NCI-H345 treated with DMSO at 0.1 percent for 48 hours (cell line): ENCODE data around the gene TMEM123.

Experiments used
- DNase-seq: peaks from one replicate; lab custom pipeline; 2025; ENCODE audit not compliant: unreplicated experiment; lab: John Stamatoyannopoulos, UW

TMEM123 gene

DNA sequence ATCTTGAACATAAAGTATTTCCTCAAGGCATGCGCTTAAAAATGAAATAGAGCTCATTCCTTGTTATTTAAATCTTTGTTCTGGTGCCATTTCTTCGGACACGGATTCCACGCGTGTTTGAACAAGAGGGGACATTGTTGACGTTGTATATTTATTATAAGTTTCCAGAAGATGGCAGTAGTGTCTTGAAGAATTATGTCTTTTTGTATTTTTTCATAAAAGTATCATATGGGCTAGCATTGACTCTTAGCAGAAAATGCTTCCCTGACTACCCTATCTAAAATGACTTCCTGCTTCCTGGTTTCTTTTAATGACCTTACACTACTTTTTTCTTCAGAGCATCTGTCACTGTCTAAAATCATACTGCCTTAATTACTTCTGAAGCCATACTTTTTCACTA lies 85.2 kb downstream of the TMEM123 start:
- DNase-seq: no peak

DNA sequence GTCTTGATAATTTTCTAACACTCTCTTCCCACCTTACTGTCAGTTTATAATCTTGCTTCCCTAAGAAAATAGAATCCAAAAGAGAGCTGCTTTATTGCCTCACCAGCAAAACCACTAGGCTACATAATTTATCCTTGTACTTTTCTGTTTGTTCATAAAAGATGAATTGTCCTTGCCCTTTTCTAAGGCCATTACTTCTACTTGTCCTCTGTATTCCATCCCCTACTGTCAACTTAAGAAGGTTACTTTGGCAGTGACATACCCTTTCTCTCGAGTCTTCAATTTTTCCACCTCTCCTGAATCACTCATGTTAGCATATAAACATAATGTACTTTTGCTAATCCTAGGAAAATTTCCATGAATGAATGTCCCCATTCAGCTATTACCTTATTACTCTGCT lies 87.6 kb downstream of the TMEM123 start:
- no peak for DNase-seq

DNA sequence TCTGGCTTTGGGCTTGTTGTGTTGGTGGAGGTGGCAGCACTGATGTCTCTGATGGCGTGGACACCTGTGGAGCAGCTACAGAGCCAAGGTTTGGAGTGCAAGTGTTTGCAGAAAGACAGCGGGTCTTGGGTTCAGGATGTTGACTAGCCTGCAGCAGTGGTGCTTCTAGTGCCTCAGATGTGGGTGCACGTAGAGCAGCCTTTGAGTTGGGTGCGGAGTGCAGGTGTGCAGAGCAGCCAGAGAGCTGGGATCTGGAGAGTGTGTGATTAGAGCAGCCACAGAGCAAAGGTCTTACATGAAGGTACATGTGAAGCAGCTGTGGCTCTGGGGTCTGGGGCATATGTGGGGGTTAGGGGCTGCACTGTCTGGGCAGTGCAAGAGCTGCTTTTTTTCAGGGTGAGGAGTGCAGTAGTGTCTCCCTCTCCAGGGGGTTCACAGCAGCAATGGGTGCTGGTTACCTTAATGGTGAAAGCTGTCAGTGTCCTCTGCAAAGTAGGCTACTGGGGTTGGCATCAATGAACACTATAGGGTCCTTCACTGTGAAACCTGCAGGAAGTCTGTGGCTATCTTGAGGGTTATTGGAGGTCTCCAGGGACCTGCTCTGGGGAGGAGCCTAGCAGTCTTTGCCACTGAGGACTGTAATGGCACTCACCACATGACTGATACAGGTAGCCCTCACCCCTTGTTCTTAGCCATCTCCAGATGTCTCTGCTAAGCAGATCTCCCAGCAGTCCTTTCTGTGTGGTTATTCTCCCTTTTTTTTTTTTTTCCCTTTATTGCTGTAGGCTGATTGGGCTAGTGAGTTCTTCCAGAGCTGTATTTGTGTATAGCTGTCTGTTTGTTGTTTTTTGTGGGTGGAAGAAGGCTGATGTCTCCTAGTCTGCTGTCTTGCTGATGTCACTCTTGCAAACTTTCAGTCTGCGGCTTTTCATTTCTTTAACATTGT lies 91.2 kb downstream of the TMEM123 start:
- DNase-seq: no peak

DNA sequence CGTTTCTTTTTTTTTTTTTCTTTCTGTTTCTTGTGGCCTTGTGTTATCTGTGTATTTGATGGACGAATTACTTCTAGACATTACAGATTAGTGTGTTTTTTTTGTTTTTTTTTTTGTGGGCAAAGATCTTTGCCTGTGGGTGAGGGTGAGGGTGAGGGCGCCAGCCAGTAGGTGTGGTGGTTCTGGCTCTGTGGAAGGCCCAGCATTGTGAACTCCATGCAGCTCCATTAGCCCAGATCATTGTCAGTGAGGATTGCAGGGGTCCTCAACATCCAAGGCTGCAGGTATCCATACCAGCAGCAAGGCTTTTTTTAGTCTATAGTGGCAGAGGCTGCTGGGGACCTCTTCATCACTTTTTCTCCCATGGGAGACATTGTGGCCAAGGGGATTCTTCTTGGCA lies 91.9 kb downstream of the TMEM123 start:
- DNase-seq: no peak

DNA sequence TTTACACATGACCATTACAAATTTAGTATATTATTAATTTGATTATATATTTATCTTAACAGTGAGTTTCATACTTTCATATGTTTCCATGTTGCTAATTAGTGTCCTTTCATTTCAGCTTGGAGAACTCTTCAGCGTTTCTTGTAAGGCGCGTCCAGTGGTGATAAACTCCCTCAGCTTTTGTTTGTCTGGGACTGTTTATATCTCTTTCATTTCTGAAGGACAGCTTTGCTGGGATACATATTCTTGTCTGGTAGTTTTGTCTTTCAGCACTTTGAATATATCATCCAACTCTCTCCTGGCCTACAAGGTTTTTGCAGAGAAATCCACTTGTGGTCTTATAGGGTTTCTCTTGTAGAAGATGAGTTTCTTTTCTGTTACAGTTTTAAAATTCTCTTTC lies 93.2 kb downstream of the TMEM123 start:
- DNase-seq: no peak

DNA sequence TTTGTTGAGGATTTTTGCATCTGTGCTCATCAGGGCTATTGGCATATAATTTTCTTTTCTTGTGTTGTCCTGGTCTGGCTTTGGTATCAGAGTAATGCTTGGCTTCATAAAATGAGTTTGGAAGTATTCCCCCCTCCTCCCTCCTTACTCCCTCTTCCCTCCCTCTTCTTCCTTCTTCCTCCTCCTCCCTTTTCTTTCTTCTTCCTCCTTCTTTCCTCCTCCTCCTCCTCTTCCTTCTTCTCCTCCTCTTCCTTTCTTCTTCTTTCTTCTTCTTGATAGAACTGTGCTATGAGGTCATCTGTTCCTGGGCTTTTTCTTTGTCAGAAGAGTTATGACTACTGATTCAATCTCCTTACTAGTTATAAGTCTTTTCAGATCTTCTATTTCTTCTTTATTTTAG lies 95.4 kb downstream of the TMEM123 start:
- no peak for DNase-seq

DNA sequence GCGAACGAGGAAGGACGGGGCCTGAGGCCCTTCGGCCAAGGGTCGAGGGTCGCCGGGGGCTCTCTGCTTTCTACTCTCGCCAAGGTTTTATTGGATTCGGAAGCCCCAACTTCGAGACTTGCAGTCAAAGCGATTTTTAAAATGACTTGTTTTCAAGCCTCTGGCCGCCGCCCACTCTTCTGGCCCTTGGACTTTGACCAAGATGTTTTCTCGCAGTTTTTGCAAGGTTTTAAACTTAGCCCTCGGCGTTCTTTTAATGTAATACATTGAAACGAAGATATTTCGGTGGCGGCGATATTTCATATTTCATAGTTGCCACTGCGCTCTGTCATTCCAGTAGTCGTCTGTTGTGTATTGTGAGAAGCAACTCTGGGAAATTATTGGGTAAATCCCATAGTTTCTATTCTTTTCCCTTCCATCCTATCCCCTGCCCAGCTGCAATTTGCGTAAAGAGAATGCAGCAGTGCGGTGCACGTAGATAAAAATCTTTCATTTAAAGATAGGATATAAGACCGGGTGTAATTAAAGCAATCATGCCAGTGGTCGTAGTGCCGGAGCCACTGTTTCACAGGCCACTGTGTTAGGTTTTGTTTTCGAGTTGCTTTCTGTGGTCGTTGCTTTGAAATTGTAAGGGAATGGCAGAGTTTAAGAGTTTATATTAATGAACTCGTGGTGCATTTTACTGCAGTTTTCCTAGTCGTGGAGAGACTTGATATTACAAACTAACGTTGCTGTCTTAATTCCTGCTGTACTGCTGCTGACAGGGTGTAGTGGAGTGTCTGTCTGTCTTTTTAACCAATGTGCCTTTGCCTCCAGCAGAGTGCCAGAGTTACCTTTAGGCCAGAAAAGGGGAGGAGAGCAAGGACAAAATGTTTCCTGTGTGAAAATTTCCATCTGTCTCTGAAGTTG lies 104.8 kb downstream of the TMEM123 start:
- DNase-seq: no peak

DNA sequence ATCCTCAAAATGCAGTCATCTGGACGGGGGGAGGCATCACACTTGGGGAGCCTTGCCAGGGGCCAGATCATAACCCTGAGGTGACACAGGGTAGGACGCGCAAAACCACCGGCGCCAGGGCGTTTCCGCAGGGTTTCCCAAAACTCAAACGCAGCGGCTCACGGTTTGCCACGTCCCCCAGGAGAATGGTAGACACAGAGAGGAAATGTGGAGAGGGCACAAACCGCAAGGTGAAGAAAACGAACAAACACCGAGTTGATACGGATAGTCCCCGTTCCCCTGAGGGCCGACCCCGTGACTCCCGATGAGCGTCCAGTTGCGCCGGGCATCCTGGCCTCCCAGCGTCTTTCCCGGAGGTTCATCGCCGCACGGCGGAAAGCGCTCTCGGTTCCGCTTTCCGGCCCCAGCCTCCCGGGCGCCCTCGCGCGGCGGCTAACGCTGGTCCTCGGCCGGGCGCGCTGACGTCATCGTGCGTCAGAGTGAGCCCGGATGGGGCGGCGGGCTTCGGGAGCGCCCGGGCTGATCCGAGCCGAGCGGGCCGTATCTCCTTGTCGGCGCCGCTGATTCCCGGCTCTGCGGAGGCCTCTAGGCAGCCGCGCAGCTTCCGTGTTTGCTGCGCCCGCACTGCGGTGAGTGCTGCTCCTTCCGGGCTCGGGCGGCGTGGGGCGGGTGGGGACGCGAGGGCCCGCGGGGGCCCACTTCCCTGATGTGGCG lies 105.7 kb downstream of the TMEM123 start, which contains the start of gene BIRC2:
BIRC2 (plus strand) TSS at position 467 of the 714 bp plus-strand sequence. CDS start 2,641 bp downstream, outside the sequence.
- peak; percentile 87 for DNase-seq

DNA sequence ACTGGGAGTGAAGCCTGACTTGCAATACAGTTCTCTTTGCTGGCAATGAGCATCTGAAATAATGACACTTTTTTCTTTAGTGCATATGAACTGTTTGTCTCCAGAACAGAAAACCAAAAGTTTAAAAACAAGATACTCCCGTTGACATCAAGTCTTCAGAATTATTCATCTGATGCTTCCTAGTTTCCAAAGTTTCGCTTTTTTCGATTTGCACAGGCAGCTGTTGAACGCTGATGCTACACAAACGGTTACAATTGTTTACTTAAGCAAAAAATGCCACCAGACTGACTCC lies 106.2 kb downstream of the TMEM123 start:
- no peak for DNase-seq
